Hematopoietic multipotent progenitor cell treated with erythropoietin and hydrocortisone succinate and interleukin-3 and kit ligand, for 17 days (in vitro differentiated cells): ENCODE measurements around the gene NFATC2IP.
A peak's percentile ranks its signal among the peaks of the same experiment; 100 is the strongest.
"Not testable (repeated sequence)": the region's sequence is repeated elsewhere in the genome, so short reads cannot be mapped to it uniquely, and the experiment has no call there.

Source experiments
- DNase-seq: peaks from one replicate; pipeline ENCODE4 v3.0.0-alpha.2; 2015; ENCODE audit warnings: low spot score

Gene NFATC2IP

GRCh38 chr16:28974007-28974436 is 23.3 kb downstream of the NFATC2IP start:
- DNase-seq: peak; percentile 70

DNA sequence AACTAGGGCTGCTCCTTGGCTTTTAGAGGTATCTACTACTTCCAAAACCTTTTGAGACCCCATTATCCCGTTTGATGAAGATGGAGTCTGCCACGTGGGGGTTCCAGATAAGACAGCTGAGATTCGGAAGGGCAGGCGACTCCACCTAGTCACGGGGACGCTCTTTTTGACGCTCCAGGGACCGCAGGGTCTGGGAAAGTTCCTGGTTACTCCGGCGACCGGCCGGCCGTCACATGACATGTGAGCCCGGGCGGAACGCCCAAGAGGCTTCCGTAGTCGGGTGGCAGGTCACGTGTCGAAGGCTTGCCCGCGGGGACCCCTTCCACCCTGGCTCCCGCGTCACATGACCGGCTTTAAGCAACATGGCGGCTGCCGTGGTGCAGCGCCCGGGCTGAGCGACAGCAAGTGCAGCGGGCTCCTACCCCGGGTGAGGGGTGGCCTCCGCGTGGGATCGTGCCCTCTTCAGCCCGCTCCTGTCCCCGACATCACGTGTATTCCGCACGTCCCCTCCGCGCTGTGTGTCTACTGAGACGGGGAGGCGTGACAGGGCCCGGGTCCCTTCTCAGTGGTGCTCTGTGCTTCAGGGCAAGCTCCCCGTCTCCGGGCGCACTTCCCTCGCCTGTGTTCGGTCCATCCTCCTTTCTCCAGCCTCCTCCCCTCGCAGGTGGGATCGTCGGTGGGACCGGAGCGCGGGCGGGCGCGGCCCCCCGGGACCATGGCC is 23.9 kb downstream of the NFATC2IP start, which contains the start of gene SPNS1:
TSS of gene SPNS1 (plus strand) at position 342 of the 721 bp plus-strand sequence. CDS start at position 716, 374 bp downstream.
- DNase-seq: peak; percentile 93

DNA sequence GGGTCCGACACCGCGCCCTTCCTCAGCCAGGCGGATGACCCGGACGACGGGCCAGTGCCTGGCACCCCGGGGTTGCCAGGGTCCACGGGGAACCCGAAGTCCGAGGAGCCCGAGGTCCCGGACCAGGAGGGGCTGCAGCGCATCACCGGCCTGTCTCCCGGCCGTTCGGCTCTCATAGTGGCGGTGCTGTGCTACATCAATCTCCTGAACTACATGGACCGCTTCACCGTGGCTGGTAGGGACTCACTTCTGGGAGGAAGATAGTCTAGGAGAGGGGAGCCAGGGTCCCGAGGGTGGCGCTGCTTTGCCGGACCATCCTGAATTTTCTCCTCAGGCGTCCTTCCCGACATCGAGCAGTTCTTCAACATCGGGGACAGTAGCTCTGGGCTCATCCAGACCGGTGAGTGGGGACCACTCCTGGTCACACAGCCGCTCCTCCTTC is 24.4 kb downstream of the NFATC2IP start:
- peak; percentile 55 for DNase-seq

DNA sequence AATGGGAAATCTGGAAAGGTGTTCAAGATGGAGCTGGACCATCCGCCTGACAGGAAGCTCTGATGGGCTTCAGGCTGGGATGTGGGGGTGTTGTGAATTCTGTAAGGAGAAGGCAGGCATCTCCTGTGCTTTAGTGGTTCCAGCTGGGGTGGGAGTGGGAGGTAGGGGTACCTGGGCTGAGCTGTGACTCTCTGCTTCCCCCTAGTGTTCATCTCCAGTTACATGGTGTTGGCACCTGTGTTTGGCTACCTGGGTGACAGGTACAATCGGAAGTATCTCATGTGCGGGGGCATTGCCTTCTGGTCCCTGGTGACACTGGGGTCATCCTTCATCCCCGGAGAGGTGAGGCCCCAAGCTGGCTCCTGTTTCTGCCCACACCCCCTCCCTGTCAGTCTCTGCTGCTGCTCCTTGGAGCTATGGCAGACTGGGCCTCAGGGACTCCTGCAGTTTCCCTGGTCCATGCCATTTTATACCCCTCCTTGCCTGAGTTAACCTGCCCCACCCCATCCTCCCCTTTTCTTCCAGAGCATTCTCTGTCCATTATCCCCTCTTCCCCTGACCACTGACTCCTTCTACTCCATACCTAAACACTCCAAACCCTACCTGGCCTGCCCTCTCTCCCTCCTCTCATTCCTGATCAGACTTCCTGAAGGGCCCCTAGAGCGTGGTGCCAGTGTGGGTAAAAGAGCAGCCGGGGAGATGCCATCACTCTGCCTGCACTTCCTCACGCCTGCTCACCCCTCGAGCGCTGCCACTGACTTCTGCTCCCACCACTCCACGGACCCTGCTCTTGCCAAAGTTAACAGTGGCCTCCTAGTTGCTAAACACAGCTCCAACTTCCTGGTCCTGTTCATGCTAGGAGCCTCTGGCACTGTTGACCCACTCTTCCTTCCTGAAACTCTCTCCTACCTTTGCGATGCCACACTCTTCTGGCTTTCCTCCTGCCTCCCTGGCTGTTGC is 27.2 kb downstream of the NFATC2IP start:
- peak; percentile 46 for DNase-seq

DNA sequence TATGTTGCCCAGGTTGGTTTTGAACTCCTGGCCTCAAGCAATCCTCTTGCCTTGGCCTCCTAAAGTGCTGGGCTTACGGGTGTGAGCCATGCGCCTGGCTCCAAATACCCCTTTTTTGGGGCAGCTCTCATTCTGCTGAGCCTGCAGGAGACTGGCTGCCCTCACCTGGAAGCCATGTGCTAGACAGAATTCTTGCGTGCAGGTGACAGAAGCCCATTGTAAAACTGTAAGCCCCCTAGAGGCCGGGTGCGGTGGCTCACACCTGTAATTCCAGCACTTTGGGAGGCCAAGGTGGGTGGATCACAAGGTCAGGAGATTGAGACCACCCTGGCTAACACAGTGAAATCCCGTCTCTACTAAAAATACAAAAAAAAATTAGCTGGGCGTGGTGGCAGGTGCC is 29.6 kb downstream of the NFATC2IP start:
- DNase-seq: not testable (repeated sequence)

GRCh38 chr16:28980929-28981328 is 30.2 kb downstream of the NFATC2IP start:
- no peak for DNase-seq

DNA sequence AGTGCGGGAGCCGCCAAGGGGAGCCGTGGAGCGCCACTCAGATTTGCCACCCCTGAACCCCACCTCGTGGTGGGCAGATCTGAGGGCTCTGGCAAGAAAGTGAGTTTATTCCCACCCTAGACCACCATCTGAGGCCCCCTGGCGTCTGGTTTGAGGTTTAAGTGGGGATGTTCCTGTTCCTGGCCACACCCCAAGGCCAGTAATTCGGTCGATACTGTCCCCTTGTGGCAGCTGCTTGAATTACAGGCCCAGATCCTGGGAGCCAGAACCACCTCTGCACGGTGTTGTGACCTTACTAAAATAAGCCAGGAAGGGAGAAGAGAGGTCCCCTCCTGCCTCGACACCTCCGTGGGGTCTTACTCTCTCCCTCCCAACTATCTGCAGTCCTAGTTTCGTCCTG is 30.8 kb downstream of the NFATC2IP start:
- peak; percentile 74 for DNase-seq

DNA sequence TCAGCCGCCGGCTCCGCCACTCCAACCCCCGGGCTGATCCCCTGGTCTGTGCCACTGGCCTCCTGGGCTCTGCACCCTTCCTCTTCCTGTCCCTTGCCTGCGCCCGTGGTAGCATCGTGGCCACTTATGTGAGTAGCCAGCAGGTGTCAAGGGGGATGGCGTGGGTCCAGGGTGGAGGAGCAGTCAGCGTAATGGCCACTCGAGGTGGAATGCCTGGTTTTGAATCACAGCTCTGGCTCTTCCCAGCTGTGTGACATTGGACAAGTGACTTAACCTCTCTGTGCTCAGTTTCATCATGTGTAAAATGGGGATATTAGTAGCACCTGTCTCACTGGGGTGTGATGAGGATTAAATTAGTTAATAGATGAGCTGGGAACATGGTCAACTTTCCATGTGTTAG is 31.7 kb downstream of the NFATC2IP start:
- DNase-seq: no peak

- DNase-seq: no peak
These were observed 32.2 kb downstream of the NFATC2IP start for GRCh38 chr16:28982949-28983348.

GRCh38 chr16:28983644-28984043 is 32.9 kb downstream of the NFATC2IP start:
- no peak for DNase-seq

GRCh38 chr16:28984091-28984490 is 33.4 kb downstream of the NFATC2IP start:
- no peak for DNase-seq

GRCh38 chr16:28984619-28985135 is 33.9 kb downstream of the NFATC2IP start, which contains the start of gene LAT:
Gene LAT (plus strand): TSS chr16:28985052. CDS start chr16:28985418, 366 bp downstream.
- no peak for DNase-seq

GRCh38 chr16:28985211-28986041 is 34.7 kb downstream of the NFATC2IP start:
- no peak for DNase-seq

- DNase-seq: no peak
These were observed 35.3 kb downstream of the NFATC2IP start for GRCh38 chr16:28986046-28986445.

GRCh38 chr16:28986492-28986891 is 35.8 kb downstream of the NFATC2IP start:
- no peak for DNase-seq

GRCh38 chr16:28987170-28987853 is 36.6 kb downstream of the NFATC2IP start:
- DNase-seq: no peak

GRCh38 chr16:28989363-28989762 is 38.6 kb downstream of the NFATC2IP start:
- DNase-seq: no peak

- DNase-seq: no peak
These were observed 39.8 kb downstream of the NFATC2IP start for GRCh38 chr16:28990375-28991040.

DNA sequence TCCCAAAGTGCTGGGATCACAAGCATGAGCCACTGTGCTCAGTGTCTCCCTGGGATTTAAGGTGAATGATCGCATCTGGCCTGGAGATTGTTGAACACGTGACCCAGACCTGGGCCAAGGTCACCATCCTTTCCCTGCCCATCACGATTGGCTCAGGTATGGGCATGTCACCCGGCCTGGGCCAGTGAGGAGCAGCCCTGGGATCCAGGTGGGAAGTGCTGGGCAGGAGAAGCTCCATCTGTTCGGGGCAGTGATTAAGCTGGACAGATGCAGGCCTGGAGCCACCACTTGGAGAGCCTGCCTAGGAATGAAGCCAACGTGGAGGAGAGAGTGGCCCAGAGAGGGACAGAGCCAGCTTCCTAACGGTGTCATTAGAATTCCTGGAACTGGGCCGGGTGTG is 41.0 kb downstream of the NFATC2IP start:
- no peak for DNase-seq

DNA sequence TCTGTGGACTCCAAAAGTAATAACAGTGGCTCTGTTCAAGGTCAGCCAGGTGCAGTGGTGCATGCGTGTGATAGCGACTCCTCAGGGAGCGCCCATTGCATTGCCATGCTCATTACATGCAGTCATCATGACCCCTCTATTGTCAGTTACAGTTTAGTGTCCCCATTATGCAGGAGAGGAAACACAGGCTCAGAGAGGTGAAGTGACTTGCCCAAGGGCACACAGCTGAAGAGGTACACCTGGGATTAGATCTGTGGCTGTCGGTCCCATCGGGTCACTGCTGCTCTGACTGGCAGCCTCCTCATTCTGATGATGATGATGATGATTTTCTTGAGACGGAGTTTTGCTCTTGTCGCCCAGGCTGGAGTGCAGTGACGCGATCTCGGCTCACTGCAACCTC is 41.8 kb downstream of the NFATC2IP start:
- no peak for DNase-seq
